T follicular helper cell (primary cell): ENCODE data around the gene INSIG2.

ENCODE experiments used
- DNase-seq: peaks from one replicate; pipeline ENCODE4 v3.0.0-alpha.2; 2020; ENCODE audit warnings: low read depth

INSIG2 gene

GRCh38 chr2:118127250-118127649, 39.0 kb downstream of the INSIG2 start:
- no peak for DNase-seq

GRCh38 chr2:118128826-118129225, 40.6 kb downstream of the INSIG2 start:
- no peak for DNase-seq

GRCh38 chr2:118130385-118130784, 42.1 kb downstream of the INSIG2 start:
- DNase-seq: no peak

GRCh38 chr2:118131771-118132170, 43.5 kb downstream of the INSIG2 start:
- no peak for DNase-seq

DNA sequence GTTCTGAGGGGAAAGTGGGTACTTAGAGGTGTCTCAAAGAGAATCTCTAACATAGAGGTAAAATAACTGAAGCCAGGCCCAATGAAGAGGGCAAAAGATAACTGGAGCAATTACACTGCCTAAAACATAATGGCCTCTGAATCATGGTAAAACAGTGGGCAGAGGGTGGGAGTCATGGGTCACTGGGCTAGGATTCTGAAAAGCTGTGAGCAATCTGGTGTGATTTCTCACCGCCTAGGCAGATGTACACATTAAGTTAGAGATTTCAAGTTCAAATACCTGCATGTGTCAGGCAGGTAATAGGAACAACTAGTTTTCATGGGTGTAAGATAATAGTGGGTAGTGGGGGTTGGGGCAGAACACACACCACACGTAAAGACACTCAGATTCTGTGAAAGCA, 45.6 kb downstream of the INSIG2 start:
- no peak for DNase-seq

- no peak for DNase-seq
Observed at GRCh38 chr2:118134650-118135049, 46.4 kb downstream of the INSIG2 start.

- no peak for DNase-seq
Observed at GRCh38 chr2:118145207-118145606, 56.9 kb downstream of the INSIG2 start.

DNA sequence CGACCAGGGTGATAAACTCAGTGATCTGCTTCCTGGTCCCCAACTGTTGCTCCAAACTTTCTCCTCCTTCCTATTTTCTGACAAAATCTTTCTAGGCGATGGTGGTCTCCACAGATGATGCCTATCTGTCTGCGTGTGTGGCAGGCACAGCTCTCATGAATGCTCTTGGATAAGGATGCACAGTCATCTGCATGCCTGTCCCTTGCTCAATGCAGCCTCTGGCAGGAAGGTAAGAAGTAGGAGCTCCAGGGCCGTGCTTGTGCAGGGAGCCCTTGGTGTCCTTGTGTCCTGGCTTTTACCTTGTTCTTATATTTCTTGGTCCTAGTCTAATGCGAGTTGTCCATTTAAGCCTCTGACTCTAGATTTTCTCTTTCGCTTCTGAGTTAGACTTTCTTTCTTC, 57.5 kb downstream of the INSIG2 start:
- no peak for DNase-seq

DNA sequence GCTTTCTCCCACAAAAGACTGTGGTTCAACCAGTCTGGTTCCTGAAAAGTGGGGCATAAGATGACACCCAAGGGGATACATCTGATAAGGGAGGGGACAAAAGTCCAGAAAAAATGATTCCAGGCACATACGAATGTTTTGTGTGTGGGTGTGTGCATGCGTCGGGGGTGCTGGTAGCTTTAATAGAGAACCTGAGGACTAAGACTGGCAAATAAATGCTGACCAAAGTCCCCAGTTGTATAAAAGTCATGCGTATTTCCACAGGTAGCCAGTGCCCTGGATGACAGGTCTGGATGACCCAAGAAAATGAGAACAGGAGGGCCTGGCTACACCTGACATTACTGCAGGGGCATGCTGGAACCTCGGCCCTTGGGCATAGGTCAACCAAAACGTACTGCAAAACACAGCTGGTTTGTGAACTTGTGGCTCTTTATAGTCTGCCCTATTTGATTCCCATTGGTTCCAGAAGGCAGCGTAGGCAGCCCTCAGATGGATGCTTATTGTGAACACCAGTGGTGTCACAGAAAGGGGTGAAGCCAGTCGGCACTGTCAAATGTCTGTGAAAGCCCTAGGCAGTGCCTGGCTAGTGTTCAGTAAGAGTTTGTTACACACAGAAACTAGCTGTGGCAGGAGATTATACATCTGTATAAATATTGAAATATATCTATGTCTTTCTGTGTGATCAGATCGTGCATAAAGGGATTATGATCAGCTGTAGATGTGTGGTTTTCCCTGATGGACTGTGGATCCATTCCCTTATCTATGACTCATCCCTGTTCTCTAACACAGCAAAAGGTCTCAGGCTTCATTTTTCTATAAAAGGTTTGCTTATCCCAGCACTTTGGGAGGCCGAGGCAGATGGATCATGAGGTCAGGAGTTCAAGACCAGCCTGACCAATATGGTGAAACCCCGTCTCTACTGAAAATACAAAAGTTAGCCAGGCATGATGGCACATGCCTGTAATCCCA, 58.3 kb downstream of the INSIG2 start:
- no peak for DNase-seq

DNA sequence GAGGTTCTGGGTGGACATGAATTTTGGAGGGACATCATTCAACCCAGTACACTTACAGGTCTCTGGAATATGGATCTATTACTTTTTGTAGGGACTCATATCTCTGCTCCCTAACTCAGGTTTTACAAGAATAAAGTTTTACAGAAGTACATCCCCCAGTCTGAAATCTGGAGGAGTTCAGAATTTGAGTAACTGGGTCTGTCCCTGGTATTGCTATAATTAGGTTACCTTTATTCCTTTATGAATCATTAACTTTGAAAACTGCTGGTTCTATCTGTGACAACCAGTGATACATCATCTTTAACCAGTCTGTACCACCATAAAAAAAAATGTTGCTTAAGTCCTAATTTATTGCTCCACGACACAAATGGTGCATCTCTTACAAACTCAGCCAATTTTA, 59.9 kb downstream of the INSIG2 start:
- DNase-seq: no peak

DNA sequence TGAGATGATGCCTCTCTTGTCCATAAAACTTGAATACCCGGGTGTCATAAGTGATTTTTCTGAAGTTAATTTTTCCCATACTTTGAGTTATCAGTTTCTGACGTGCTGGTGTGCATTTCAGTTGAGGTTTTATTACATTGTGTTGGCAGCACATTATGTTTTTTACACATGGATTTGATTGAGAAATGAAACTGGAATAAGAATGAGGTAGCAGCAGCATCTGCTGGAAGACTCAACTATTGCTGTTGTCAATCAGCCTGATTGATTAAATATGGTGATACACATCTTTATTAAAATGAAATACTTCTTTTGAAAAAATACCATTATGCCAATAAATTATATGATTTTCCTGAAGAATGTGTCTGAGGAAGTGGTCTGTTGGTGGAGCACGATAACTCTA, 60.5 kb downstream of the INSIG2 start:
- DNase-seq: no peak

DNA sequence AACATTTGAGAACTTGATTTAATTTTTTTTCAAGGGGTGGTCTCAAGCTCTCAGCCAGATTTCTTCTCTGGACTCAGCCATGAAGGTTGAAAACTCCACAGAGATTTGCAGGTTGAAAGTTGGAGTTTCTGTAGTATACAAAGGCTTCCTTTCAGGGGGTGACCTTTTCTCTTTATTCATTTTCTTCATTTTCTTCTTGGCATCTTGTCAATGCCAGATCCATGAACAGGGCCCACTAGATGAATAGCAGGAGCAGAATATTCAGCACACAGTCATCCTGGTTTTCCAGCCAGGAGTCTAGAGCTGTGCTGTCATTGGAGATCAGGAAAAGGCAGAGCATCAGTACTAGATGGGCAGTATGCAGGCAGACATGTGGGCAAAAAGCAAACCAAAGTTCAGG, 62.0 kb downstream of the INSIG2 start:
- no peak for DNase-seq

DNA sequence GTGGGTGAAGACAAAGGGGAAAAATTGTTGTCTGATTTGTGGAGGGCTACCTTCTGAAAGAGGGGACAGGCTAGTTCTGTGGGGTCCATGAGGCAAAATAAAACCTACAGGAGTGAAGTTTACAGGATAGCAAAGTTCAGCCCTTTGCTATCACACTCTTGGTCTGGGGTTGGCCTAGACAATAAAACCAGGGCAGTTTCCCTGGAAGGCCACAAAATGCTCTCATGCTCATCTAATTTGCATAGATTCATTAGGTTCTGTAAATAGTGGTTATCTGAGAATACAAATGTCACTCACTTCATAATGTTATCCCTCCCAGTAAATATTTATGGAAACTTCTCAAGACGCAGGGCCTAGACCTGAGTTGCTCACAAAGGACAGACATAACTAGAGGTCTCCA, 63.6 kb downstream of the INSIG2 start:
- no peak for DNase-seq

DNA sequence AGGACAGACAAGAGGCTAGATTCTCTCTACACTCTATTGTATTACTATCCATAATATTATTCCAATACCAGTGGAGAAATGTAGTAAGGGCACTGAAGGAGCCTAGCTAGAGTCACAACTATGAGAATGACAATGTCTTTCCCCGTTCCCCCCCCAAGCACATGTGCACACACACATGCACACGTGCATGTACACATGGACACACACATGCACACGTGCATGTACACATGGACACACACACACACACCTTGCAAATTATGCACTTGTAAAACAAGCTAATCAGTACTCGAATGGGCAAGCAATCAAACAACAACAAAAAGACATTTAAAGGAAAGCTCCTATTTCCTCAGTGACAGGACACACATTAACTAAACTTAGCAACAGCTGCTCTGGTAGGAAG, 65.2 kb downstream of the INSIG2 start:
- no peak for DNase-seq

GRCh38 chr2:118154176-118154575, 65.9 kb downstream of the INSIG2 start:
- no peak for DNase-seq
